ENCODE data around the gene TM4SF4.

DNA sequence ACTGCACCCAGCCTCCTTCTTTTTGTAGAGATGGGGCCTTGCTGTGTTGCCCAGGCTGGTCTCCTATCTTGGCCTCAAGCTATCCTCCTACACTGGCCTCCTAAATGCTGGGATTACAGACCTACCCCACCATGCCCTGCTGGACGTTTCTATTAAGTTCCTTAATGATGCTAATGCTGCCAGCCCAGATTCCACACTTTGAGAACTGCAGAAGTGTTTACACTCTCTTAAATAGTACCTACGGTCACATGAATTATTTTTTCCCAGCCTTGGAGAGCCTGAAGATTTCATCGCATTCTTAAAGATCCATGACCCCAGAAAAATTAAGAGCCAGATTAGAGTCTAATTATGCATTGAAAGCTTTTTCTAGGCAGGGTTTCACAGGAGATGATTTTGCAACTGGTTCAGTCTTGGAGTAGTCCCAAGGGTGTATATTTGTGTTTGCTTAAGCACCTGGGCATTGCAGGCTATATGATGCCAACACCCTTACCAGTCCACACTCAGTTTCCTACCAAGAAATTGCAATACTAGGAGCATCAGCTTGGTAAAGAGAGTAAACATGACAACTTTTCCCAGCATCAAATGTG is 36.6 kb downstream of the TM4SF4 start:
- no peak for TF ChIP-seq CTCF (IDR thresholded peaks at IDR 0.05; ENCODE audit: low read depth, low read length)
- no peak for TF ChIP-seq EZH2phosphoT487 (IDR thresholded peaks at IDR 0.05; ENCODE audit: low read depth)
